ENCODE results near the gene TRIM28.

Gene TRIM28

DNA sequence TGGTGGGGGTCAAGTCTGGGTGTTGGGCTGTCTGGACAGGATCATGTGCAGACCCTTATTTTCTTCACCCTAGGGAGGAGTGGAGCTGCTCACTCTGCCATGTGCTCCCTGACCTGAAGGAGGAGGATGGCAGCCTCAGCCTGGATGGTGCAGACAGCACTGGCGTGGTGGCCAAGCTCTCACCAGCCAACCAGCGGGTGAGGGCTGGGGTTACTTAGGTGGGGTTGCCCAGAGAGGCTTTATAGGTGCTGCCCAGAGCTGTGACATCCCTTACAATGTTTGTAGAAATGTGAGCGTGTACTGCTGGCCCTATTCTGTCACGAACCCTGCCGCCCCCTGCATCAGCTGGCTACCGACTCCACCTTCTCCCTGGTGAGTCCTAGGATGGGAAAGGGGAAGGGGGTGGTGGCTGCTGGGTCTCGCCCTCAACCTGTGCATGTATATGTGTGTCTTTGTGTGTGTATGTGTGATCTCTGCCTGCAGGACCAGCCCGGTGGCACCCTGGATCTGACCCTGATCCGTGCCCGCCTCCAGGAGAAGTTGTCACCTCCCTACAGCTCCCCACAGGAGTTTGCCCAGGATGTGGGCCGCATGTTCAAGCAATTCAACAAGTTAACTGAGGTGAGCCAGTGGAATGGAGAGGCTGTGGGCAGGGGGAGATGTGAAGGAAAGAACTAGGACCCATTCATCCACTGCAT lies 5.9 kb downstream of the TRIM28 start:
- no peak for TF ChIP-seq TEAD4 (IDR thresholded peaks at IDR 0.05)
- no peak for TF ChIP-seq RAD21 (IDR thresholded peaks at IDR 0.05; ENCODE audit: low read depth)
- no peak for TF ChIP-seq FOXM1 (IDR thresholded peaks at IDR 0.05; ENCODE audit: borderline replicate concordance, low read depth)

DNA sequence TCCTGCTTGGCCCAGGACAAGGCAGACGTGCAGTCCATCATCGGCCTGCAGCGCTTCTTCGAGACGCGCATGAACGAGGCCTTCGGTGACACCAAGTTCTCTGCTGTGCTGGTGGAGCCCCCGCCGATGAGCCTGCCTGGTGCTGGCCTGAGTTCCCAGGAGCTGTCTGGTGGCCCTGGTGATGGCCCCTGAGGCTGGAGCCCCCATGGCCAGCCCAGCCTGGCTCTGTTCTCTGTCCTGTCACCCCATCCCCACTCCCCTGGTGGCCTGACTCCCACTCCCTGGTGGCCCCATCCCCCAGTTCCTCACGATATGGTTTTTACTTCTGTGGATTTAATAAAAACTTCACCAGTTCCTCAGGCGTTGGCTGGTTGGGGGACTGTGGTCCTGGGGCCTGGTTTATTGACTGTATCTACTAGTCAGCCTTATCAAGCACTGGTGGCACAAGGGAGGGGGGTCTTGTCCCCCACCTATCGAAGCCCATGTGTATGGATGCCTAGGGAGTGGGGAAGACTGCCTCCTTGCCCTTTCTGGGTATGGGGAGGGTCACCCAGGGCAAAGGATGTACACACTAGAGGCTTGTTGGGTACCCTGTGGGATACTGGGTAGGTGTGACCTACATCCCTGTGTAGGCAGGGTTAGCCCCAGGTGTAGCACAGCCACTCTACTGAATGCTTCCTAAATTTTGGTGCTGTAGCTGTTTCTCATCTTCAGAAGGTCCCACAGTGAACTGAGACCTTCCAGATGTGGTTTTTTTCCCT lies 6.7 kb downstream of the TRIM28 start:
- no peak for TF ChIP-seq CREB1 (IDR thresholded peaks at IDR 0.05; ENCODE audit: low read depth)
- TF ChIP-seq EGR1 (IDR thresholded peaks at IDR 0.05) = no peak
- no peak for TF ChIP-seq NFIC (IDR thresholded peaks at IDR 0.05)
- no peak for TF ChIP-seq ZBTB7A (IDR thresholded peaks at IDR 0.05; ENCODE audit: low read depth)
- no peak for TF ChIP-seq RAD21 (IDR thresholded peaks at IDR 0.05; ENCODE audit: low read depth)
- TF ChIP-seq, protein P1, sequence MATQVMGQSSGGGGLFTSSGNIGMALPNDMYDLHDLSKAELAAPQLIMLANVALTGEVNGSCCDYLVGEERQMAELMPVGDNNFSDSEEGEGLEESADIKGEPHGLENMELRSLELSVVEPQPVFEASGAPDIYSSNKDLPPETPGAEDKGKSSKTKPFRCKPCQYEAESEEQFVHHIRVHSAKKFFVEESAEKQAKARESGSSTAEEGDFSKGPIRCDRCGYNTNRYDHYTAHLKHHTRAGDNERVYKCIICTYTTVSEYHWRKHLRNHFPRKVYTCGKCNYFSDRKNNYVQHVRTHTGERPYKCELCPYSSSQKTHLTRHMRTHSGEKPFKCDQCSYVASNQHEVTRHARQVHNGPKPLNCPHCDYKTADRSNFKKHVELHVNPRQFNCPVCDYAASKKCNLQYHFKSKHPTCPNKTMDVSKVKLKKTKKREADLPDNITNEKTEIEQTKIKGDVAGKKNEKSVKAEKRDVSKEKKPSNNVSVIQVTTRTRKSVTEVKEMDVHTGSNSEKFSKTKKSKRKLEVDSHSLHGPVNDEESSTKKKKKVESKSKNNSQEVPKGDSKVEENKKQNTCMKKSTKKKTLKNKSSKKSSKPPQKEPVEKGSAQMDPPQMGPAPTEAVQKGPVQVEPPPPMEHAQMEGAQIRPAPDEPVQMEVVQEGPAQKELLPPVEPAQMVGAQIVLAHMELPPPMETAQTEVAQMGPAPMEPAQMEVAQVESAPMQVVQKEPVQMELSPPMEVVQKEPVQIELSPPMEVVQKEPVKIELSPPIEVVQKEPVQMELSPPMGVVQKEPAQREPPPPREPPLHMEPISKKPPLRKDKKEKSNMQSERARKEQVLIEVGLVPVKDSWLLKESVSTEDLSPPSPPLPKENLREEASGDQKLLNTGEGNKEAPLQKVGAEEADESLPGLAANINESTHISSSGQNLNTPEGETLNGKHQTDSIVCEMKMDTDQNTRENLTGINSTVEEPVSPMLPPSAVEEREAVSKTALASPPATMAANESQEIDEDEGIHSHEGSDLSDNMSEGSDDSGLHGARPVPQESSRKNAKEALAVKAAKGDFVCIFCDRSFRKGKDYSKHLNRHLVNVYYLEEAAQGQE (IDR thresholded peaks at IDR 0.05; ENCODE audit: low read depth) = no peak
- no peak for TF ChIP-seq CEBPB (IDR thresholded peaks at IDR 0.05)
- no peak for TF ChIP-seq TCF12 (IDR thresholded peaks at IDR 0.05; ENCODE audit: low read depth)

DNA sequence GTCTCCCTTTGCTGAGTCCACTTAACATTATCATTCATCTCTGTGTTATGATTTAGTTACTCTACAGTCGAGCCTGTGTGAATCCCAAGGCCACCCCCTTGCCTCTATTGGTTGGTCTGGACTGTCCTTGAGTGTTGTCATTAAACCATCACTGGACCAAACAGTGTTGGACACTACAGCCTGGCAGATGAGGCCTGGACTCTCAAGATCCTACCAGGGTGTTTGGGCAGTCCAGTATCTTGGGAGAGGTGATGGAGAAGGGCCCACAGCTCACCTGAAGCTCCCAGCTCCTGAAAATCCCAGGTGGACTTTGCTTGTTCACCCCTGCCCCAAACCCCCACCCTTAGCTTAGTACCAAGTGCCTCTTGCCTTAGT lies 7.2 kb downstream of the TRIM28 start:
- TF ChIP-seq, protein P1 (IDR thresholded peaks at IDR 0.05; ENCODE audit: low read depth) = no peak
- TF ChIP-seq TAF1 (IDR thresholded peaks at IDR 0.05; ENCODE audit: low read depth) = no peak

DNA sequence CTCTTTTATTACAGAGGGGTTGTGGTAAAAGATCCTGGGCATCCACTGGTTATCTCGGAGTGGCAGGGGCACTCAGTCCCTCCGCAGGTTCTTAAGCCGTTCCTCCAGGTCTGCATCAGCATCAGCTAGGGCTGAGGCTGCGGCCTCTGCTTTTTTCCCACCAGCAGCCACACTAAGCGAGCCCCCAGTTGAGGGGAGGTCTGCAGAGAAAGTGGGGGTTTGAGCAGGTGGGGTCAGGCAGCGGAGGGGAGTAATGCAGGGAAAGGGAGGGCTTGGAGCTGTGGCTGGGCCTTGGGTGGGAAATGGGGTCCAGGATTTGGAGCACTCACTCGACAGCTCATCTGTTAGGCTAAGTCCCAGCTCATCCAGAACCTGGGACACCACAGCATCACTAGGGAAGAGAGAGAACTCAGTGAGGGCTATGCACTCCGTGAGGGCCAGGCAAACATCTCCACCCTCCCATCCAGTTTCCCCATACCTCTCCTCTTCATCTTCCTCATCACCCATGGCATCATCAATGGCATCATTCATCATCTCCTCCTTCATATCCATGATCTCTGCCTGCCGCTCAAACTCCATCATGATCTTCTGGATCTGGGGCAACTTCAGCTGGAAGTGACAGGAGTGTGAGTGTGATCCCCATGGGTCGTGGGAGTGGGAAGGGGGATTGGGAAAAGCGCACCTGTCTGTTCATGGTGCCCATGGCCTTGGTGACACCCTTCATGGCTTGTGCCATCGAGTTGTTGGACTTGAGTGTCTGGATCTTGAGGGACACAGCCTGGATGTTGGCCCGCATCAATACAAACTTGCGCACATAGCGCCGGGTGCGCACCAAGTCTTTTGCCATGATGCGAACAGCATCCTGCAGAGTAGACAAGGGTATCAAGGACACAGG lies 8.0 kb downstream of the TRIM28 start:
- TF ChIP-seq EP300 (IDR thresholded peaks at IDR 0.05; ENCODE audit: borderline replicate concordance) (no peak), TCF12 (IDR thresholded peaks at IDR 0.05; ENCODE audit: low read depth) (no peak), TEAD4 (IDR thresholded peaks at IDR 0.05) (no peak), NFIC (IDR thresholded peaks at IDR 0.05) (no peak), FOXM1 (IDR thresholded peaks at IDR 0.05; ENCODE audit: borderline replicate concordance, low read depth) (no peak), RAD21 (IDR thresholded peaks at IDR 0.05; ENCODE audit: low read depth) (no peak), CREB1 (IDR thresholded peaks at IDR 0.05; ENCODE audit: low read depth) (no peak), EGR1 (IDR thresholded peaks at IDR 0.05) (no peak), CEBPB (IDR thresholded peaks at IDR 0.05) (no peak), YY1 (IDR thresholded peaks at IDR 0.05; ENCODE audit: low read depth) (no peak), ZBTB7A (IDR thresholded peaks at IDR 0.05; ENCODE audit: low read depth) (no peak)
- TF ChIP-seq, protein P2, sequence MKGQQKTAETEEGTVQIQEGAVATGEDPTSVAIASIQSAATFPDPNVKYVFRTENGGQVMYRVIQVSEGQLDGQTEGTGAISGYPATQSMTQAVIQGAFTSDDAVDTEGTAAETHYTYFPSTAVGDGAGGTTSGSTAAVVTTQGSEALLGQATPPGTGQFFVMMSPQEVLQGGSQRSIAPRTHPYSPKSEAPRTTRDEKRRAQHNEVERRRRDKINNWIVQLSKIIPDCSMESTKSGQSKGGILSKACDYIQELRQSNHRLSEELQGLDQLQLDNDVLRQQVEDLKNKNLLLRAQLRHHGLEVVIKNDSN (IDR thresholded peaks at IDR 0.05) = no peak
- TF ChIP-seq, protein P3, sequence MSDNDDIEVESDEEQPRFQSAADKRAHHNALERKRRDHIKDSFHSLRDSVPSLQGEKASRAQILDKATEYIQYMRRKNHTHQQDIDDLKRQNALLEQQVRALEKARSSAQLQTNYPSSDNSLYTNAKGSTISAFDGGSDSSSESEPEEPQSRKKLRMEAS (IDR thresholded peaks at IDR 0.05) = no peak
- TF ChIP-seq, protein P1 (IDR thresholded peaks at IDR 0.05; ENCODE audit: low read depth) = no peak

DNA sequence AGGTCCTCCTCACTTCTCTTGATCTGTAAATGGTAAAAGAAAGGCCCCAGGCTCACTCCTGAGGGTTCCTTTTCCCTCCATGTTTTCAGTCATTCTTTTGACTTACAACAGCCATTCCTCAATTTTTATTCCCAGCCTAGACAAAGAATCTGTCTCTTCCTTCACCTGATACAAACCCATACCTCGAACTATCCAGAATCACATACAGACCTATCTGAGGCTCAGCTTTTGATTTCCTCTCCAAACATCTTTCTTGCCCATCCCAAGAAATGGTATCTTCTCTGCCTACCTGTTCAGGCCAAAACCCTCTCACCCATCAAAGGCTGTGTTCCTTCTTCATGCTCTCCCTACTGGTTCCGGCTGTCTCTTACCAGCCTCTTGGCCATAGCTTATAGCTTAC lies 8.8 kb downstream of the TRIM28 start:
- TF ChIP-seq TEAD4 (IDR thresholded peaks at IDR 0.05) = no peak
- TF ChIP-seq CEBPB (IDR thresholded peaks at IDR 0.05) = no peak
- TF ChIP-seq EGR1 (IDR thresholded peaks at IDR 0.05) = no peak
- no peak for TF ChIP-seq YY1 (IDR thresholded peaks at IDR 0.05; ENCODE audit: low read depth)
- TF ChIP-seq CREB1 (IDR thresholded peaks at IDR 0.05; ENCODE audit: low read depth) = no peak
- no peak for TF ChIP-seq FOXM1 (IDR thresholded peaks at IDR 0.05; ENCODE audit: borderline replicate concordance, low read depth)
- TF ChIP-seq TCF12 (IDR thresholded peaks at IDR 0.05; ENCODE audit: low read depth) = no peak
- no peak for TF ChIP-seq RAD21 (IDR thresholded peaks at IDR 0.05; ENCODE audit: low read depth)
- TF ChIP-seq NFIC (IDR thresholded peaks at IDR 0.05) = no peak
- TF ChIP-seq TAF1 (IDR thresholded peaks at IDR 0.05; ENCODE audit: low read depth) = no peak
- TF ChIP-seq, protein P2 (IDR thresholded peaks at IDR 0.05) = no peak
- TF ChIP-seq, protein P1 (IDR thresholded peaks at IDR 0.05; ENCODE audit: low read depth) = no peak
- TF ChIP-seq, protein P3 (IDR thresholded peaks at IDR 0.05) = no peak
- TF ChIP-seq EP300 (IDR thresholded peaks at IDR 0.05; ENCODE audit: borderline replicate concordance) = no peak
- TF ChIP-seq ZBTB7A (IDR thresholded peaks at IDR 0.05; ENCODE audit: low read depth) = no peak
